HG02623 (cell line): Measurements from ENCODE around the gene CFAP210.
"Not testable (repeated sequence)": the region's sequence is repeated elsewhere in the genome, so short reads cannot be mapped to it uniquely, and the experiment has no call there.

Source experiments
- ATAC-seq: cut with Tn5 transposase; IDR thresholded peaks from one replicate; pipeline ENCODE4 v1.9.1; 2021; ENCODE audit warnings: moderate library complexity; ENCODE audit not compliant: unreplicated experiment

The CFAP210 gene

DNA sequence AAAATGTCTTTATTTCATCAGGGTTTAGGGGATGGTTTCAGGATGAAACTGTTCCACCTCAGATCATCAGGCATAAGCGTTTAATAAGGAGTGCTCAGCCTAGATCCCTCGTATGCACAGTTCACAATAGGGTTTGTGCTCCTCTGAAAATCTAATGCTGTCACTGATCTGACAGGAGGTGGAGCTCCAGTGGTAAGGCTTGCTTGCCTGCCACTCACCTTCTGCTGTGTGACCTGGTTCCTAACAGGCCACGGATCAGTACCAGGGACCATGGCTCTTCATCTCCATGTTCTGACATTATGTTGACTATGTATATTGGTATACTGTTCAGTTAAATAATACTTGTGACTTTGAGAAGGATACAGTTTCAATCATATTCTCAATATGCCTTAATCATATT is 68.4 kb downstream of the CFAP210 start:
- no peak for ATAC-seq

GRCh38 chr2:169623235-169623634 is 71.0 kb downstream of the CFAP210 start:
- ATAC-seq, result no peak

GRCh38 chr2:169620509-169620908 is 73.7 kb downstream of the CFAP210 start:
- no peak for ATAC-seq

DNA sequence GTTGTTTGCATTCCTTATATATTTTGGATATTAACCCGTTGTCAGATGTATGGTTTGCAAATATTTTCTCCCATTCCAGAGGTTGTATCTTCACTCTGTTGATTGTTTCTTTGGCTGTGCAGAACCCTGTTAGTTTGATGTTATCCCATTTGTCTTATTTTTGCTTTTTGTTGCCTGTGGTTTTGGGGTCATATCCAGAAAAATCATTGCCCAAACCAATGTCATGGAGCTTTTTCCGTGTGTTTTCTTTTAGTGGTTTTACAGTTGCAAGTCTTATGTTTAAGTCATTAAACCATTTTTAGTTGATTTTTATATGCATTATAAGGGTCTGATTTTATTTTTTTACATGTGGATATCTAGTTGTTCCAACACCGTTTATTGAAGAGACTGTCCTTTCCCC is 74.3 kb downstream of the CFAP210 start:
- ATAC-seq, result no peak

DNA sequence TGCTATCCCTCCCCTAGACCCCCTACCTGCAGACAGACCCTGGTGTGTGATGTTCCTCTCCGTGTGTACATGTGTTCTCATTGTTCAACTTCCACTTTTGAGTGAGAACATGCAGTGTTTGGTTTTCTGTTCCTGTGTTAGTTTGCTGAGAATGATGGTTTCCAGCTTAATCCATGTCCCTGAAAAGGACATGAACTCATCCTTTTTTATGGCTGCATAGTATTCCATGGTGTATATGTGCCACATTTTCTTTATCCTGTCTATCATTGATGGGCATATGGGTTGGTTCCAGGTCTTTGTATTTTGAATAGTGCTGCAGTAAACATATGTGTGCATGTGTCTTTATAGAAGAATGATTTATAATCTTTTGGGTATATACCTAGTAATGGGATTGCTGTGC is 78.2 kb downstream of the CFAP210 start:
- ATAC-seq, result not testable (repeated sequence)

GRCh38 chr2:169613876-169614275 is 80.3 kb downstream of the CFAP210 start:
- no peak for ATAC-seq

DNA sequence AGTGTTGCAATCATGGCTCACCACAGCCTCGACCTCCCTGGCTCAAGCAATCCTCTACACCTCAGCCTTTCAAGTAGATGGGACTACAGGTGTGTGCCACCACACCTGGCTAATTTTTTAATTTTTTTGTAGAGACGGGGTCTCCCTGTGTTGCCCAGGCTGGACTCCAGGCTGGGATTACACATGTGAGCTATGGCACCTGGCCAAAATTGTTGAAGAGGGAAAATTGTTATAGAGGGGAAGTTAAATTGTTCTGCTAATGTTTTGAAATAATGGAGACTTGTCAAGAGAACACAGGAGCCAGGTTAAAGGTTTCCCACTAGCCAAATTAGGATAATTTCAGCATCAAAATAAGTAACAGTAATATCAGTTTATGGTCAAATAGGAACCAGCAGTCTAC is 84.9 kb downstream of the CFAP210 start:
- no peak for ATAC-seq

- no peak for ATAC-seq
Observed at GRCh38 chr2:169599568-169599967, 94.6 kb downstream of the CFAP210 start.

DNA sequence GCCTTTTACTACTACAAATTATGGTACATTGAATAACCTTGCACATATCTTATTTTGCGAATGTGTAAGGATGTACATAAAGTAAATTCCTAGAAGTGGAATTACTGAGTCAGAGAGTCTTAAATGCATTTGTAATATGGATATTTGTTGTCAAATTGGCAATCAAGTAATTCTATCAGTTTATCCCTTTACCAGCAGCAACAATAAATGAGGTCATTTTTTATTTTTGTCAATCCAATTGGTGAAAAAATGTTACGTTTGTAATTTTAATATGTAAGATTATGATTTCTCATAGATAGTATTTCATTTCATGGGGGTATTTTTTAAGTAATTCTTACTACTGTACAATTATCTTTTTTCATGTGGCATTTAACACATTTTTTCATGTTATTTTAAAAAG is 95.2 kb downstream of the CFAP210 start:
- ATAC-seq, result no peak

- ATAC-seq, result not testable (repeated sequence)
Observed at GRCh38 chr2:169596546-169596945, 97.7 kb downstream of the CFAP210 start.
